Choroid plexus epithelial cell (primary cell): ENCODE results near the gene LRRC49.
A peak's percentile ranks its signal among the peaks of the same experiment; 100 is the strongest.

Source experiments
- DNase-seq: peaks from one replicate; pipeline ENCODE4 v3.0.0-alpha.2; 2010; ENCODE audit warnings: low read depth
- H3K4me3 ChIP-seq: 2 replicates; pipeline ENCODE4 v1.5.1; 2011; ENCODE audit warnings: low read depth, mild to moderate bottlenecking, control low read depth, low read length, moderate library complexity
- TF ChIP-seq, protein P1 (sequence below): conservative IDR thresholded peaks from 2 replicates; pipeline ENCODE4 v1.5.1; 2011; ENCODE audit warnings: low read depth, mild to moderate bottlenecking, control low read depth, inconsistent platforms, low read length, moderate library complexity

Gene LRRC49, protein sequence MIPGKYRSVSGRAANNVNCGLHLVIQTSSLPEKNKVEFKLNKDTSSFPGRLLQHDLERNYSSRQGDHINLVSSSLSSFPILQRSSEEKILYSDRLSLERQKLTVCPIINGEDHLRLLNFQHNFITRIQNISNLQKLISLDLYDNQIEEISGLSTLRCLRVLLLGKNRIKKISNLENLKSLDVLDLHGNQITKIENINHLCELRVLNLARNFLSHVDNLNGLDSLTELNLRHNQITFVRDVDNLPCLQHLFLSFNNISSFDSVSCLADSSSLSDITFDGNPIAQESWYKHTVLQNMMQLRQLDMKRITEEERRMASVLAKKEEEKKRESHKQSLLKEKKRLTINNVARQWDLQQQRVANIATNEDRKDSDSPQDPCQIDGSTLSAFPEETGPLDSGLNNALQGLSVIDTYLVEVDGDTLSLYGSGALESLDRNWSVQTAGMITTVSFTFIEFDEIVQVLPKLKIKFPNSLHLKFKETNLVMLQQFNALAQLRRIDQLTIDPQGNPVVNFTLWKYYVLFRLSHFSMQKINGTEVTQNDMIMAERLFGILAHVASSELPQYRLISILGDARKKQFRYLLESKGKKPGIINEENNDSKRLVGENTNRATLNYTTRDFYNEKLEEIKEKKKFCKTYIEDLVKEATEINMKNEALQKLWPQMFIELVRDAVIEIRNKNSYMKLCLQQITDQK

DNA sequence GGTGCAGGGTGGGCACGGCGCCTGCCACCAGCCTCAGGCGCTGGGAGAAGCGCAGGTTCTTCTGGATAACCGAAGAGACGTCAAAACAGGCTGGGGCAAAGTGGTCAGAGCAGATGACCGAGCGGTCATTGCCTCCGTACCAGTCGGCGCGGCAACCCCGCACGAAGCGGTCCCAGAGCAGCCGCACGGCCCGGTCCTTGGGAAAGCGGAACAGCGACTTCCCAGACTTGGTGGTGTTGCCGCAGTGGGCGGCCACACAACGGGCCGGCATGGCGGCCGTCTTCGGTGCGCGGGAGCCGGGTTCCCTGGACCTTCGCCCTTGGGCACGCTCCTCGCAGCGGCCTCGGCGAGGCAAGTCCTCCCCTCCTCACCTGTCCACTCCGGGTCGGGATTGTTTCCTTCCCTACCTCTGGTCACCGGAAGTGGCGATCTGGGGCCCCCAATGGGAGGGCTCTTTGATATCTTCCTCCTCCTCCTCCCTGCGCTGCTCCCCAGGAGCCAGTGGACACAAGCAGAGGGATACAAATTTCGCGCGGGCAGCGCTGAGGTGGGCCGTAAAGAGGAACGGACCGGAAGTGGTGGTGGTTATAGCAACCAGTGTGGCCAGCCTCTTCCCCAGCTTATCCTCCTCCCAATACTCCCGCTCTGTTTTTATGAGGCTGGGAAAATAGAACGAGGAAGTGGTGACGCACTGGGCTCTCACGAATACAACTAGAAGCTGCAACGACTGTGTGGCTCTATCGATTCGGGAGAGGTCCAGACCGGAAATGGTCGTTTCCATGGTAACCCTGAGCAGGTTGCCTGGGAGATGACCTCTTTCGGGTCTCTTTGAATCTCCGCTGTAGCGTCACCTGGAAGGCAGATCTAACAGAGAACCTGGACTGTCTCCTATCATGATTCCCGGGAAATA is at the start of gene LRRC49, which contains the start of gene THAP10:
LRRC49 (plus strand) TSS at position 825 of the 910 bp plus-strand sequence; CDS start at position 894, 69 bp downstream.
THAP10 (minus strand) TSS at position 432 of the 910 bp plus-strand sequence; CDS start at position 271, 161 bp downstream.
- DNase-seq, result peak; percentile 94
- H3K4me3 ChIP-seq, result peak within 1 kb of the TSS; percentile 79
- TF ChIP-seq, protein P1, sequence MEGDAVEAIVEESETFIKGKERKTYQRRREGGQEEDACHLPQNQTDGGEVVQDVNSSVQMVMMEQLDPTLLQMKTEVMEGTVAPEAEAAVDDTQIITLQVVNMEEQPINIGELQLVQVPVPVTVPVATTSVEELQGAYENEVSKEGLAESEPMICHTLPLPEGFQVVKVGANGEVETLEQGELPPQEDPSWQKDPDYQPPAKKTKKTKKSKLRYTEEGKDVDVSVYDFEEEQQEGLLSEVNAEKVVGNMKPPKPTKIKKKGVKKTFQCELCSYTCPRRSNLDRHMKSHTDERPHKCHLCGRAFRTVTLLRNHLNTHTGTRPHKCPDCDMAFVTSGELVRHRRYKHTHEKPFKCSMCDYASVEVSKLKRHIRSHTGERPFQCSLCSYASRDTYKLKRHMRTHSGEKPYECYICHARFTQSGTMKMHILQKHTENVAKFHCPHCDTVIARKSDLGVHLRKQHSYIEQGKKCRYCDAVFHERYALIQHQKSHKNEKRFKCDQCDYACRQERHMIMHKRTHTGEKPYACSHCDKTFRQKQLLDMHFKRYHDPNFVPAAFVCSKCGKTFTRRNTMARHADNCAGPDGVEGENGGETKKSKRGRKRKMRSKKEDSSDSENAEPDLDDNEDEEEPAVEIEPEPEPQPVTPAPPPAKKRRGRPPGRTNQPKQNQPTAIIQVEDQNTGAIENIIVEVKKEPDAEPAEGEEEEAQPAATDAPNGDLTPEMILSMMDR, result no peak

DNA sequence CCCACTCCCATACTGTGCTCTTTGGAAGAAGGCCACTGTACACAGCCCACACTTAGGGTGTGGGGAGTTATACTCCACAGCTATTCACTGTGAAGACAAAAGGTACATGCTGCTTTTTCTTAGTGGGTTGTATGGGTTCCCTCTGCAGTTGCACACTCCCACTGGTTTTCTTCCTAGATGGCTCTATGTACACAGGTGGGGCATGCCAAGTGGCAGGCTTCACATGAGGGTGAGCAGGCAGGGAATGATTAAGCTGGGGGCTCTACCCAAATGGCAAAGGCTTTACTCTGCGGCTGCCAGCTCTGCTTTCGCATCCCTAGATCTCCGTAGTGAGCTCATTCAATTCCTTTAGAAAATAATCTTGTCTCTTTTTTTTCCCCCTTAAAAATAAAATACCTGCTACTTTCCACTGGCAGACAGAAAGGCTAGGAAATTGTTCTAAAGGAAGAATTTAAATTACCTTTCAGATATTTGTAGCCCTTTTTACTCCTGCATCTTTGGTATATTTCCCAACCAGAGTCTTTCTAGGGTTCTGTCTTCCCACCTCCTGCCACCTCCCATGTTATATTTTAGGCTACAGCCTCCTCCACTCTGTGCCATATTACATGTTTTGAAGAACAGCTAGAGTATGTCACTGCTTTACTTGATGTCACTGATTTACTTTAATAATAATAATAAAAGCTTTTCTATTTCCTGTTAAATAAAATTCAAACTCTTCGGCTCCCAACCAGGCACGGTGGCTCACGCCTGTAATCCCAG is 46.8 kb upstream of the LRRC49 start:
- no peak for DNase-seq
- H3K4me3 ChIP-seq, result no peak overlapping the region
- TF ChIP-seq, protein P1, result no peak

DNA sequence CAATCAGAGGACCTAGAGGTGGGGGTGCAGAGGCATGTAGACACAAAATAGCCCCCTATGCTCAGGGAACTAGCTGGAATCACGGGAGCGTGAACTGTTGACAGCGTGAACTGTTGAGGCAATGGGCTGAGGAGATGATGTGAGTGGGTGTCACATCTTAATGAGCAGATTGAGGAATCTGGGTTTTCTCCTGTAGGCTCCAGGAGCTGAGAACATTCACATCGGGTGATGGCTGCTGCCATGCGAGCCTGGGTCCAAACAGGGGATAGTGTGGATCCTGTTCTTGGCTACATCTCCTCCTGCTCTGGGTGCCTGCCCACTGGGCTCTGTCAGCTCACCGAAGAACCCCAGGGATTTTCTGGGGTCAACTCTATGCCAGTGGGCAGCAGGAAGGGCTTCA is 40.7 kb upstream of the LRRC49 start:
- TF ChIP-seq, protein P1, result no peak
- peak overlapping the region; percentile 91 for H3K4me3 ChIP-seq
- no peak for DNase-seq

DNA sequence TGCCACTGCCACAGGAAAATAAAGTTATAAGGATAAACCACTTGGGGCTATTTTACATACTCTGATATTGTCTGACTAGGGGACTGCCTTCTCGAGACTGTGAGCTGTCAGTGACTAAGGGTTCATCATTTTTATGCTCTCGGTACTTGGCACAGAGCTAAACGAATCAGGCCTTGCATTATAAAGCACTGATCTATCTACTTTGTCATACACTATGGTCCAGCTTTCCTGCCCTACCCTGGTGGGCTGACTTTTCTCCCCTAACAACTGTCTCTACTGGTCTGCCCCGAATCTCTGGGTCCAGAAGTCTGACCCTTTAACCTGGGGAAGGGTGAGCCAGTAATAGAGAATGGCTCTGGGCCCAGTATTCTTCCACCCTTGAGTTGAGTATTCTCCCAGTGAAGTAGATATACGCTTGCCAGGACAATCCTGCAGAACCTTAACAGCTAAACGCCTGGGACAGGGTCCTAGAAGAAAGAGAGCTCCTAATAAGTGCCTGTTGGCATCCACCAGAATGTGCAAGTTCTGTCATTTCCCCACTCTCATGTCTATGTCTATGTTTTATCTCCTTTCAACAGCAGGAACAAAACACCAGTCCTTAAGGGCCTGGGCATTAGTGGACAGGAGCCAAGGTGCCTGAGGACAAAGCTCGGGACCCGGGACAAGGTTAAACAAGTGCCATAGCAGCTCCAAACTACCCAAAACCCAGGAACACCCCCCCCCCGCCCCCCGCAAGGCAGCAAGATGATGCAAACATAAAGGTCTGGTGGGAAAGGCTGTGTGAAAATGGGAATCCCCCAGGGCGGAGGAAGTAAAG is 39.9 kb upstream of the LRRC49 start:
- DNase-seq, result peak; percentile 47
- TF ChIP-seq, protein P1, result no peak
- peak overlapping the region; percentile 91 for H3K4me3 ChIP-seq

DNA sequence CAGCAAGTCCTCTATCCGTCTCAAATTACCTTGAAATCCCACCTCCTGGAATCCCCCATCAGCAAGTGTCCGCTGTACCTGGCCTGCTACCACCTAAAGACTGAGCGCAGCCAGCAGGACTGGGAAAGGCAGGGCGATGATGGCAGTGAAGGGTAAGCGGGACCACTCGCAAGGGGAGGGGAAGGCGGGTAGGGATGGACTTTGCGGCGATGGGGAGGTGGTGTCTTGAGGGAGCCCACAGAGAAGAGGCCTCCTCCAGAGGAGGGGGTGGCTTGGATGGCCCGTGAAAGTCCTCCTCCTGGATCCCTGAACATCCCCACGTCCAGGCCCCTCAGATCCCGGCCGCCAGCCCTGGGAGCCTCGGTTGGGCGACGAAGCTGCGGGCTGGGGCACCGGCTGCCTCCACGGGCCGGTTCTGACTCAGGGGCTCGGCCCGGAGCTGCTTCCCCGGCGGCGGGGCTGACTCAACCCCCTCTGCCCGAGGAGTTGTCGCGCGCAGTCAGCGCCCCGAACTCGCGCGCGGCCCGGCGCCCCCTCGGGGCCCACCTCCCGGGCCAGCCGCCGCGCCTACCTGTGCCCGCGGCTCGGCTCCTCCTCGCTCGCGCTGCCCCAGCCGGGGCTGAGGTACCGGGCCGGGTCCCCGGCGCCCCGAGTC is 39.2 kb upstream of the LRRC49 start:
- peak; percentile 88 for DNase-seq

More for the DNA sequence above, 39.2 kb upstream of the LRRC49 start:
- H3K4me3 ChIP-seq, result peak overlapping the region; percentile 91
- TF ChIP-seq, protein P1, result no peak
